G401 (cell line): Measurements from ENCODE around the gene C2orf80. TPM values are rescaled to one million over a fixed set of nuclear protein-coding genes. Genes with fewer than 3 reads are reported as not detected.

Source experiments
- total RNA-seq: library from RNA; depleted of rRNA; stranded (reverse); fragments of >200 nt; shearing (Covaris generic); gene quantifications from 2 replicates; pipeline ENCODE4 v1.2.3, GENCODE V29; 2014; rRNA removed

The C2orf80 gene
- total RNA-seq, 1 experiment from 2014 or later, result 30.2 TPM

Other genes with a start within 250 kb of the C2orf80 start
- gene PLEKHM3, start 164.5 kb downstream of the C2orf80 start, total RNA-seq, result 22.6 and 25.8 TPM in 2 replicates
- not detected in 2 replicates for gene CRYGD, start 65.5 kb downstream of the C2orf80 start, total RNA-seq
- 7.2 and 9.0 TPM in 2 replicates for gene CRYGC, start 60.2 kb downstream of the C2orf80 start, total RNA-seq
- not detected in 2 replicates for gene CRYGB, start 43.9 kb downstream of the C2orf80 start, total RNA-seq
- not detected in 2 replicates for gene CRYGA, start 26.4 kb downstream of the C2orf80 start, total RNA-seq
- 440 and 536 TPM in 2 replicates for gene IDH1, start 65.0 kb upstream of the C2orf80 start, total RNA-seq
- 21.2 and 29.2 TPM in 2 replicates for gene PIKFYVE, start 76.2 kb upstream of the C2orf80 start, total RNA-seq
- gene PTH2R, start 216.8 kb upstream of the C2orf80 start, total RNA-seq, result 0.54 TPM in 1 of 2 replicates, not detected in the other